Measurements from ENCODE around the gene FOXS1. TPM values are rescaled to one million over a fixed set of nuclear protein-coding genes. Genes with fewer than 3 reads are reported as not detected.
"Not testable (repeated sequence)": the region's sequence is repeated elsewhere in the genome, so short reads cannot be mapped to it uniquely, and the experiment has no call there.

Gene FOXS1
- total and polyA plus RNA-seq, 9 donors, result 4.5 to 11.7 (median 7.0) TPM

- Histone ChIP-seq H3K4me3 (ENCODE audit: low read length) (no peak overlapping the region), H3K27ac (ENCODE audit: low read length) (peak overlapping the region; percentile 3), H3K27me3 (ENCODE audit: control insufficient read depth, insufficient read depth, low read length) (no peaks in the 10 kb centered on the region), H3K4me1 (ENCODE audit: control insufficient read depth, insufficient read depth, low read length) (peaks cover 45% of the 10 kb centered on the region), H3K9me3 (replicated peaks; ENCODE audit: control insufficient read depth, low read depth, low read length) (no peaks in the 10 kb centered on the region), H3K36me3 (ENCODE audit: control insufficient read depth, insufficient read depth, low read length) (peaks cover 29% of the 10 kb centered on the region)
- 55% methylated on average over 14 of the region's 14 CpGs for WGBS (ENCODE audit: insufficient coverage)
- DNase-seq, result peak; percentile 66
Observed at GRCh38 chr20:31833130-31833930, 12.1 kb downstream of the FOXS1 start.

DNA sequence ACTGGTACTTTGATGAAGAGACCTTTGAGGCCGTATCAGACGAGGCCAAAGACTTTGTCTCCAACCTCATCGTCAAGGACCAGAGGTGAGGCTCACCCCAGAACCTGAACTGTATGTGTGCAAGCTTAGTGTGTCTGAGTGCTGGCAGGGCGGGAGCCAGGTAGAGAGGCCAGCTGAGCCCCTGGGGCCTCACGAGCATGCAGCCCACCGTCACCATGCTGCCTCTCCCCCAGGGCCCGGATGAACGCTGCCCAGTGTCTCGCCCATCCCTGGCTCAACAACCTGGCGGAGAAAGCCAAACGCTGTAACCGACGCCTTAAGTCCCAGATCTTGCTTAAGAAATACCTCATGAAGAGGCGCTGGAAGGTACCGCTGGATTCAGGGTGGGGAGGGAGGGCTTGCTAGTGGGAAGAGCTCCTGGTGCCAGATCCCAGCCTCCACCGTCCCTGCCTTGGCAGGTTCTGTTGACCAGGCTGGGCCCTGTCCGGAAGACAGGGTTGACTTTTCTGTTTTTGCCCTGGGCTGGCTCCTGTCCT, 13.6 kb downstream of the FOXS1 start:
- WGBS (ENCODE audit: insufficient coverage), result 82% methylated on average over 17 of the region's 17 CpGs
- Histone ChIP-seq H3K9me3 (replicated peaks; ENCODE audit: control insufficient read depth, low read depth, low read length) (no peaks in the 10 kb centered on the region), H3K4me3 (ENCODE audit: low read length) (no peak overlapping the region), H3K27ac (ENCODE audit: low read length) (no peak overlapping the region), H3K4me1 (ENCODE audit: control insufficient read depth, insufficient read depth, low read length) (peaks cover 30% of the 10 kb centered on the region), H3K27me3 (ENCODE audit: control insufficient read depth, insufficient read depth, low read length) (no peaks in the 10 kb centered on the region), H3K36me3 (ENCODE audit: control insufficient read depth, insufficient read depth, low read length) (peaks cover 34% of the 10 kb centered on the region)
- no peak for DNase-seq

GRCh38 chr20:31831211-31831610, 14.2 kb downstream of the FOXS1 start:
- H3K27me3 ChIP-seq (ENCODE audit: control insufficient read depth, insufficient read depth, low read length), result no peaks in the 10 kb centered on the region
- peaks cover 24% of the 10 kb centered on the region for H3K4me1 ChIP-seq (ENCODE audit: control insufficient read depth, insufficient read depth, low read length)
- no peak overlapping the region for H3K27ac ChIP-seq (ENCODE audit: low read length)
- no peaks in the 10 kb centered on the region for H3K9me3 ChIP-seq (replicated peaks; ENCODE audit: control insufficient read depth, low read depth, low read length)
- peaks cover 34% of the 10 kb centered on the region for H3K36me3 ChIP-seq (ENCODE audit: control insufficient read depth, insufficient read depth, low read length)
- H3K4me3 ChIP-seq (ENCODE audit: low read length), result no peak overlapping the region
- WGBS (ENCODE audit: insufficient coverage), result 83% methylated on average over 2 of the region's 6 CpGs
- no peak for DNase-seq

- no peak for DNase-seq
- Histone ChIP-seq H3K9me3 (replicated peaks; ENCODE audit: control insufficient read depth, low read depth, low read length) (no peaks in the 10 kb centered on the region), H3K4me1 (ENCODE audit: control insufficient read depth, insufficient read depth, low read length) (peaks cover 17% of the 10 kb centered on the region), H3K4me3 (ENCODE audit: low read length) (no peak overlapping the region), H3K27me3 (ENCODE audit: control insufficient read depth, insufficient read depth, low read length) (no peaks in the 10 kb centered on the region), H3K36me3 (ENCODE audit: control insufficient read depth, insufficient read depth, low read length) (peaks cover 36% of the 10 kb centered on the region), H3K27ac (ENCODE audit: low read length) (no peak overlapping the region)
- 89% methylated on average over 5 of the region's 8 CpGs for WGBS (ENCODE audit: insufficient coverage)
Observed at GRCh38 chr20:31830406-31830981, 14.9 kb downstream of the FOXS1 start.

DNA sequence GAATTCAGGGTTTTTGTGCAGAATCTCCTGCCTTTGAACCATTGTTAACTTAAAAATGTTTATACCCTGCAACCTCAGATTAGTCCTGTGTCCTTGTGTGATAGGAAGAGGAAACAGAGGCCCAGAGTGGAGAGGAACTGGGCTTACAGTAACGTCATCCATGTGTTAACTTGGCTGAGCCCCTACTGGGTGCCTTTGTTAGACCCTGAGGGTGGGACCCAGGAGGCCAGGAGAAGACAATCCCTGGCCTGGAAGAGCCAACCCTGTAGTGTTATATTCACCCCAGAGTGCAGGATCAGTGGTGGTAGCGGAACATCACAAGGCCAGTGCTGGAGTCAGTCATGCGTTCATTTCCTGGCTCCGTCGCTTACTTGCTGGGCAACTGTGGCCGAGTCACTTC, 15.7 kb downstream of the FOXS1 start:
- no peaks in the 10 kb centered on the region for H3K9me3 ChIP-seq (replicated peaks; ENCODE audit: control insufficient read depth, low read depth, low read length)
- H3K27ac ChIP-seq (ENCODE audit: low read length), result no peak overlapping the region
- no peak for DNase-seq
- H3K27me3 ChIP-seq (ENCODE audit: control insufficient read depth, insufficient read depth, low read length), result no peaks in the 10 kb centered on the region
- peaks cover 41% of the 10 kb centered on the region for H3K36me3 ChIP-seq (ENCODE audit: control insufficient read depth, insufficient read depth, low read length)
- no peak overlapping the region for H3K4me3 ChIP-seq (ENCODE audit: low read length)
- 79% methylated on average over 5 of the region's 6 CpGs for WGBS (ENCODE audit: insufficient coverage)
- H3K4me1 ChIP-seq (ENCODE audit: control insufficient read depth, insufficient read depth, low read length), result peaks cover 13% of the 10 kb centered on the region

- H3K4me3 ChIP-seq (ENCODE audit: low read length); H3K4me1 ChIP-seq (ENCODE audit: control insufficient read depth, insufficient read depth, low read length); H3K27me3 ChIP-seq (ENCODE audit: control insufficient read depth, insufficient read depth, low read length); DNase-seq; H3K27ac ChIP-seq (ENCODE audit: low read length); H3K9me3 ChIP-seq (replicated peaks; ENCODE audit: control insufficient read depth, low read depth, low read length): not testable (repeated sequence)
- peaks cover 43% of the 10 kb centered on the region for H3K36me3 ChIP-seq (ENCODE audit: control insufficient read depth, insufficient read depth, low read length)
- 100% methylated on average over 5 of the region's 11 CpGs for WGBS (ENCODE audit: insufficient coverage)
Observed at GRCh38 chr20:31828016-31828415, 17.4 kb downstream of the FOXS1 start.

DNA sequence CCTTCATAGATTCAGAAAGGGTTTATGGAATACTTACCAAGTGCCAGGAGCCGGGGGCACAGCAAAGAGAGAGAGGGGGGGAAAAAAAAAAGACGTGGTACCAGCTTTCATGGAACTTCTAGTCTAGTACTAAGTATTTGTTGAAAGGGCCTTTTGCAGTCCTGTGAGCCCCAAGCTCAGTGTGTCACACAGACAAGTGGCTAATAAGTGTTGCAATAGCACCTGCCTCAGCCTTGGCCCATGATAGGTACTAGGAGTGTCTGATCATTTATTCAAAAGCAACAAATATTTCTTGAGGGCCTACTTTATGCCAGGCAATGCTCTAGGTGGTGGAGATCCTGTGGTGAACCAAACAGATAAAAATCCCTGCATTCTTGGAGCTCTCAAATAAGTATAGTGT, 18.3 kb downstream of the FOXS1 start:
- Histone ChIP-seq H3K36me3 (ENCODE audit: control insufficient read depth, insufficient read depth, low read length) (peaks cover 43% of the 10 kb centered on the region), H3K27me3 (ENCODE audit: control insufficient read depth, insufficient read depth, low read length) (no peaks in the 10 kb centered on the region), H3K4me3 (ENCODE audit: low read length) (no peak overlapping the region), H3K27ac (ENCODE audit: low read length) (no peak overlapping the region), H3K9me3 (replicated peaks; ENCODE audit: control insufficient read depth, low read depth, low read length) (no peaks in the 10 kb centered on the region), H3K4me1 (ENCODE audit: control insufficient read depth, insufficient read depth, low read length) (peaks cover 14% of the 10 kb centered on the region)
- no peak for DNase-seq
- 100% methylated on average over 2 of the region's 2 CpGs for WGBS (ENCODE audit: insufficient coverage)

- DNase-seq, result no peak
- peaks cover 38% of the 10 kb centered on the region for H3K36me3 ChIP-seq (ENCODE audit: control insufficient read depth, insufficient read depth, low read length)
- no peak overlapping the region for H3K4me3 ChIP-seq (ENCODE audit: low read length)
- no peaks in the 10 kb centered on the region for H3K27me3 ChIP-seq (ENCODE audit: control insufficient read depth, insufficient read depth, low read length)
- 74% methylated on average over 5 of the region's 5 CpGs for WGBS (ENCODE audit: insufficient coverage)
- no peaks in the 10 kb centered on the region for H3K9me3 ChIP-seq (replicated peaks; ENCODE audit: control insufficient read depth, low read depth, low read length)
- H3K4me1 ChIP-seq (ENCODE audit: control insufficient read depth, insufficient read depth, low read length), result peaks cover 18% of the 10 kb centered on the region
- H3K27ac ChIP-seq (ENCODE audit: low read length), result no peak overlapping the region
Observed at GRCh38 chr20:31826074-31826473, 19.3 kb downstream of the FOXS1 start.

DNA sequence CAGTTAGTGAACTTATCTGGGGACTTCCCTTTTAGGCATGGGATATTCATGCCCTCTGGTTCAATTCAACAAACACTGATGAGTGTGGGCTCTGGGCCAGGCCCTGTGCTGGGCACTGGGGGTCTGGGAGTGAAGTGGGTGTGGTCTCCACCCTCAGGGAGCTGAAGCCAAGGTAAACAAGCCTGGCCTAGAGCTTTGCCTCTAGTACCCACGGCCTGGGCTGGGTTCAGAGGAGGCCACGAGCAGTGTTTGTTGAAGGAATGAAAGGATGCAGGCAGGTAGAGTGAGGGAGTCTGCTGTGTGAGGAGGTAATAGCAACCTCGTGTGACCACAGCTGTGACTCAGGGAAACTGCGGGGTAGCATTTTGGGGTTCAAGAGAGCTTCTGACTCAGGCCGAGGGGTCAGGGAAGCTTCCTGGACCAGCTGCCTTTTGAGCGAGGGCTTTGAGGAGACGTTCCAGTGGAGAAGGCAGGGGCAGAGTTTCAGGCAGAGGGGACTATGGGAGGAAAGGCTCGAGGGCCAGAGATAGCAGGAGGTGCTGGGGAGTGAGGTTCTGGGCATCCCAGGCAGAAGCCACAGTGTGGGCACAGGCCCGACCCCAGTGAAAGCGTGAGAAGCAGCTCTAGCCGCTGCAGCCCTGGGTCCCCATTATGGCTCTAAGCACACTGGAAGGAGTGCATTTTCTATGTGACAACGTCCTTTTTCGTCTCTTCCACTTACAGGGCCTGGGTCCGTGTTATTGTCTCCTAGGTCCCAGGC, 20.7 kb downstream of the FOXS1 start:
- Histone ChIP-seq H3K36me3 (ENCODE audit: control insufficient read depth, insufficient read depth, low read length) (peaks cover 32% of the 10 kb centered on the region), H3K4me1 (ENCODE audit: control insufficient read depth, insufficient read depth, low read length) (peaks cover 27% of the 10 kb centered on the region), H3K27ac (ENCODE audit: low read length) (no peak overlapping the region), H3K4me3 (ENCODE audit: low read length) (no peak overlapping the region), H3K27me3 (ENCODE audit: control insufficient read depth, insufficient read depth, low read length) (no peaks in the 10 kb centered on the region), H3K9me3 (replicated peaks; ENCODE audit: control insufficient read depth, low read depth, low read length) (no peaks in the 10 kb centered on the region)
- DNase-seq, result no peak
- 83% methylated on average over 14 of the region's 14 CpGs for WGBS (ENCODE audit: insufficient coverage)

GRCh38 chr20:31824125-31824485, 21.3 kb downstream of the FOXS1 start:
- WGBS (ENCODE audit: insufficient coverage), result no CpG with 5 or more reads among the region's 4 CpGs
- H3K4me1 ChIP-seq (ENCODE audit: control insufficient read depth, insufficient read depth, low read length), result peaks cover 33% of the 10 kb centered on the region
- no peak overlapping the region for H3K4me3 ChIP-seq (ENCODE audit: low read length)
- no peaks in the 10 kb centered on the region for H3K9me3 ChIP-seq (replicated peaks; ENCODE audit: control insufficient read depth, low read depth, low read length)
- H3K27me3 ChIP-seq (ENCODE audit: control insufficient read depth, insufficient read depth, low read length), result no peaks in the 10 kb centered on the region
- peaks cover 28% of the 10 kb centered on the region for H3K36me3 ChIP-seq (ENCODE audit: control insufficient read depth, insufficient read depth, low read length)
- H3K27ac ChIP-seq (ENCODE audit: low read length), result no peak overlapping the region
- no peak for DNase-seq

Data from muscle of leg (tissue), 11 donors.